K562 (cell line): Measurements from ENCODE around the gene TGDS. TPM values are rescaled to one million over a fixed set of nuclear protein-coding genes. Genes with fewer than 3 reads are reported as not detected.

Experiments used
- BACH1 ChIP-seq: fragments of 200-800 bp; sonication (Bioruptor generic); IDR thresholded peaks from 2 replicates; pipeline ENCODE4 v1.6.1; 2016; ENCODE audit warnings: missing genetic modification characterization, missing compliant biosample characterization
- BRD4 ChIP-seq: fragments of 200-600 bp; sonication (generic); IDR thresholded peaks from 2 replicates; pipeline ENCODE4 v1.6.1; 2017; ENCODE audit warnings: inconsistent platforms
- BRD9 ChIP-seq: fragments of 450-650 bp; IDR thresholded peaks from 2 replicates; pipeline ENCODE4 v1.6.1; 2018; ENCODE audit warnings: low read depth; ENCODE audit not compliant: partially characterized antibody
- EWSR1 ChIP-seq: fragments of 450-650 bp; IDR thresholded peaks from 2 replicates; pipeline ENCODE4 v1.6.1; 2018; ENCODE audit warnings: borderline replicate concordance, mild to moderate bottlenecking, low read depth, moderate library complexity; ENCODE audit not compliant: partially characterized antibody
- HDGF ChIP-seq: fragments of 450-650 bp; IDR thresholded peaks from 2 replicates; pipeline ENCODE4 v1.6.1; 2016
- KAT7 ChIP-seq: sonication (generic); formaldehyde crosslinking; IDR thresholded peaks from 2 replicates; pipeline ENCODE4 v1.8.0; 2022; ENCODE audit warnings: missing genetic modification reagents, mild to moderate bottlenecking, borderline replicate concordance
- MCM2 ChIP-seq: fragments of 450-650 bp; IDR thresholded peaks from 2 replicates; pipeline ENCODE4 v1.6.1; 2017; ENCODE audit warnings: low read depth, mild to moderate bottlenecking
- NFRKB ChIP-seq: fragments of 450-650 bp; IDR thresholded peaks from 2 replicates; pipeline ENCODE4 v1.6.1; 2016; ENCODE audit warnings: low read depth
- SAFB2 ChIP-seq: fragments of 200-400 bp; formaldehyde crosslinking; IDR thresholded peaks from 2 replicates; pipeline ENCODE4 v1.6.1; 2018; ENCODE audit warnings: borderline replicate concordance, low read length, low read depth, moderate library complexity; ENCODE audit not compliant: severe bottlenecking
- ZNF133 ChIP-seq: fragments of 250-450 bp; sonication (Bioruptor Pico); IDR thresholded peaks from 2 replicates; pipeline ENCODE4 v1.4.0; 2020; ENCODE audit warnings: mild to moderate bottlenecking
- ZNF282 ChIP-seq: sonication (generic); formaldehyde crosslinking; IDR thresholded peaks from 2 replicates; pipeline ENCODE4 v1.8.1; 2023; ENCODE audit warnings: missing genetic modification reagents
- ZNF766 ChIP-seq: fragments of 200-800 bp; sonication (Bioruptor generic); conservative IDR thresholded peaks from 2 replicates; pipeline ENCODE4 v1.6.1; 2016; ENCODE audit warnings: missing genetic modification characterization, missing compliant biosample characterization
- polyA plus RNA-seq, 8 experiments: library from polyadenylated mRNA; depleted of rRNA in 4 of 8; stranded (reverse) in 5 of 8; unstranded in 3 of 8; fragments of >200 nt; fragmentation: Nextera tagmentation in 2 of 8; fragmentation: Illumina TruSeq in 1 of 8; extraction: Ambion mirVana in 2 of 8; extraction: Trizol in 1 of 8; gene quantifications; 2 replicates each; pipeline versions ENCODE4 v1.2.1 to v1.2.3, GENCODE V29; 2011 to 2014; ENCODE audit warnings: inconsistent platforms in 1 of 8, missing spikeins in 1 of 8
- total RNA-seq, 7 experiments: library from RNA; depleted of rRNA in 6 of 7; stranded (reverse); fragments of >200 nt in 6 of 7; fragmentation: Illumina TruSeq in 2 of 7; extraction: Trizol in 2 of 7; gene quantifications; 2 replicates each; pipeline versions ENCODE4 v1.2.1 to v1.2.3, GENCODE V29; 2011 to 2021; ENCODE audit warnings: low replicate concordance in 1 of 7
- TF ChIP-seq, protein P1 (sequence below): fragments of 200-800 bp; sonication (Bioruptor generic); IDR thresholded peaks from 2 replicates; pipeline ENCODE4 v1.6.1; 2016; ENCODE audit warnings: missing genetic modification characterization, missing compliant biosample characterization
- TF ChIP-seq, protein P2 (sequence below): fragments of 450-650 bp; formaldehyde crosslinking; IDR thresholded peaks from 2 replicates; pipeline ENCODE4 v1.4.0; 2022; ENCODE audit warnings: mild to moderate bottlenecking, moderate library complexity
- TF ChIP-seq, protein P3 (sequence below), 2 experiments: fragments of 450-650 bp in 1 of 2; sonication (generic) in 1 of 2; formaldehyde crosslinking; conservative IDR thresholded peaks; 2 replicates each; pipeline versions ENCODE4 v1.4.0 to v1.8.1; 2020 to 2022; ENCODE audit warnings: mild to moderate bottlenecking in 1 of 2, missing genetic modification reagents in 1 of 2
- TF ChIP-seq, protein P4 (sequence below): fragments of 450-650 bp; IDR thresholded peaks from 2 replicates; pipeline ENCODE4 v1.6.1; 2016; ENCODE audit warnings: borderline replicate concordance

TGDS gene
- total and polyA plus RNA-seq, 9 of the 15 experiments (the other 6 are each of a cell fraction or from before 2014, with no cell fraction given) = 9.9 to 43.7 (median 21.4) TPM

DNA sequence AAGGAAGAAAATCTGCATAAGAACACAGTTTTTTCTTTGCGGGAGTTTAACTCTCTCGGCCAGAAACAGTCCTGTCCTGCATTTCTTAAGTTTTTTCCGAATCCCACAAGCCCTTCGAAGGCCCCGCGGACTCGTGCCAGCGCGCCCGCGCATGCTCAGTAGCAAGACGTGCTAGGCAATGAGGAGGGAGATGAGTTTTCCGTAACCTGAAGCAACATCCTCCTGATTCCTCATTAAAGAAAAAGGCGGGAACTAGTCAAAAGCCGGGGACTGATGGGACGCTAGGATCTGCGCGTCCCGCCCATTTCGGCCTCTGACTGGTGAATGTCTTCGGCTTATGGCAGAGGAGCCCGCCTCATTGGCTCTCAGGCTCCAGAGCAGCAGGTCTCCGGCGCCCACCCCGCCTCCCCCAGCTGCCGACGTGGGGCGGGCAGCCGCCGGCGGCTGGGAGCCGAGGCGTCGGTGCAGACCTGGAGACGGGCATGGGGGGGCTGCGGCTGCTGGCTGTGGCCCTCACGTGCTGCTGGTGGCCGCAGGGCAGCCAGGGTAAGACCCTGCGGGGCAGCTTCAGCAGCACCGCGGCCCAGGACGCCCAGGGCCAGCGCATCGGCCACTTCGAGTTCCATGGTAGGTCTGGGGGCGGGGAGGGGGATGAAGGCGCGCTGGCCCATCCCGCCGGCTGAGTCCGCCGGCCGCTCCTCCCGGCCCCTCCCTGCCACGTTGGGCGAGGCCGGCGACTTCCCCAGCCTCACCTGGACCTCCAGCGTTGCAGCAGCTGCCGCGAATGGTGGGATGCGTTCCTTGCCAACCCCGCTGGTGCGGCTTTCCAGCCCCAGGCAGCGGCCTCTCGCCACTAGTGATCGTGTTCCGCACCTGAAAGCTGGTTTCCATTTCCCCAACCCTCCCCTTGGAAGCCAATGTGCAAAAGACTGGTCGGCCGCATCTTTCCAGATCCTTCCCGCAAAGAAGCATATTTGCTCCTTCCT, 5.8 kb upstream of the TGDS start, which contains the start of gene GPR180 (continued):
- TF ChIP-seq, protein P1, sequence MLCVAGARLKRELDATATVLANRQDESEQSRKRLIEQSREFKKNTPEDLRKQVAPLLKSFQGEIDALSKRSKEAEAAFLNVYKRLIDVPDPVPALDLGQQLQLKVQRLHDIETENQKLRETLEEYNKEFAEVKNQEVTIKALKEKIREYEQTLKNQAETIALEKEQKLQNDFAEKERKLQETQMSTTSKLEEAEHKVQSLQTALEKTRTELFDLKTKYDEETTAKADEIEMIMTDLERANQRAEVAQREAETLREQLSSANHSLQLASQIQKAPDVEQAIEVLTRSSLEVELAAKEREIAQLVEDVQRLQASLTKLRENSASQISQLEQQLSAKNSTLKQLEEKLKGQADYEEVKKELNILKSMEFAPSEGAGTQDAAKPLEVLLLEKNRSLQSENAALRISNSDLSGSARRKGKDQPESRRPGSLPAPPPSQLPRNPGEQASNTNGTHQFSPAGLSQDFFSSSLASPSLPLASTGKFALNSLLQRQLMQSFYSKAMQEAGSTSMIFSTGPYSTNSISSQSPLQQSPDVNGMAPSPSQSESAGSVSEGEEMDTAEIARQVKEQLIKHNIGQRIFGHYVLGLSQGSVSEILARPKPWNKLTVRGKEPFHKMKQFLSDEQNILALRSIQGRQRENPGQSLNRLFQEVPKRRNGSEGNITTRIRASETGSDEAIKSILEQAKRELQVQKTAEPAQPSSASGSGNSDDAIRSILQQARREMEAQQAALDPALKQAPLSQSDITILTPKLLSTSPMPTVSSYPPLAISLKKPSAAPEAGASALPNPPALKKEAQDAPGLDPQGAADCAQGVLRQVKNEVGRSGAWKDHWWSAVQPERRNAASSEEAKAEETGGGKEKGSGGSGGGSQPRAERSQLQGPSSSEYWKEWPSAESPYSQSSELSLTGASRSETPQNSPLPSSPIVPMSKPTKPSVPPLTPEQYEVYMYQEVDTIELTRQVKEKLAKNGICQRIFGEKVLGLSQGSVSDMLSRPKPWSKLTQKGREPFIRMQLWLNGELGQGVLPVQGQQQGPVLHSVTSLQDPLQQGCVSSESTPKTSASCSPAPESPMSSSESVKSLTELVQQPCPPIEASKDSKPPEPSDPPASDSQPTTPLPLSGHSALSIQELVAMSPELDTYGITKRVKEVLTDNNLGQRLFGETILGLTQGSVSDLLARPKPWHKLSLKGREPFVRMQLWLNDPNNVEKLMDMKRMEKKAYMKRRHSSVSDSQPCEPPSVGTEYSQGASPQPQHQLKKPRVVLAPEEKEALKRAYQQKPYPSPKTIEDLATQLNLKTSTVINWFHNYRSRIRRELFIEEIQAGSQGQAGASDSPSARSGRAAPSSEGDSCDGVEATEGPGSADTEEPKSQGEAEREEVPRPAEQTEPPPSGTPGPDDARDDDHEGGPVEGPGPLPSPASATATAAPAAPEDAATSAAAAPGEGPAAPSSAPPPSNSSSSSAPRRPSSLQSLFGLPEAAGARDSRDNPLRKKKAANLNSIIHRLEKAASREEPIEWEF (CRISPR knock-in tag) = no peak
- TF ChIP-seq BRD9 (no peak), KAT7 (CRISPR knock-in tag) (no peak), HDGF (no peak), EWSR1 (no peak), NFRKB (no peak), ZNF766 (CRISPR knock-in tag) (no peak), BACH1 (tag) (no peak), BRD4 (no peak), ZNF282 (no peak), SAFB2 (no peak), ZNF133 (CRISPR knock-in tag) (no peak), MCM2 (no peak)
- TF ChIP-seq, protein P2, sequence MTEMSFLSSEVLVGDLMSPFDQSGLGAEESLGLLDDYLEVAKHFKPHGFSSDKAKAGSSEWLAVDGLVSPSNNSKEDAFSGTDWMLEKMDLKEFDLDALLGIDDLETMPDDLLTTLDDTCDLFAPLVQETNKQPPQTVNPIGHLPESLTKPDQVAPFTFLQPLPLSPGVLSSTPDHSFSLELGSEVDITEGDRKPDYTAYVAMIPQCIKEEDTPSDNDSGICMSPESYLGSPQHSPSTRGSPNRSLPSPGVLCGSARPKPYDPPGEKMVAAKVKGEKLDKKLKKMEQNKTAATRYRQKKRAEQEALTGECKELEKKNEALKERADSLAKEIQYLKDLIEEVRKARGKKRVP (CRISPR knock-in tag) = no peak
- TF ChIP-seq, protein P3, sequence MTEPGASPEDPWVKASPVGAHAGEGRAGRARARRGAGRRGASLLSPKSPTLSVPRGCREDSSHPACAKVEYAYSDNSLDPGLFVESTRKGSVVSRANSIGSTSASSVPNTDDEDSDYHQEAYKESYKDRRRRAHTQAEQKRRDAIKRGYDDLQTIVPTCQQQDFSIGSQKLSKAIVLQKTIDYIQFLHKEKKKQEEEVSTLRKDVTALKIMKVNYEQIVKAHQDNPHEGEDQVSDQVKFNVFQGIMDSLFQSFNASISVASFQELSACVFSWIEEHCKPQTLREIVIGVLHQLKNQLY (CRISPR knock-in tag; conservative IDR thresholded peaks at IDR 0.05) = no peak
- TF ChIP-seq, protein P4, sequence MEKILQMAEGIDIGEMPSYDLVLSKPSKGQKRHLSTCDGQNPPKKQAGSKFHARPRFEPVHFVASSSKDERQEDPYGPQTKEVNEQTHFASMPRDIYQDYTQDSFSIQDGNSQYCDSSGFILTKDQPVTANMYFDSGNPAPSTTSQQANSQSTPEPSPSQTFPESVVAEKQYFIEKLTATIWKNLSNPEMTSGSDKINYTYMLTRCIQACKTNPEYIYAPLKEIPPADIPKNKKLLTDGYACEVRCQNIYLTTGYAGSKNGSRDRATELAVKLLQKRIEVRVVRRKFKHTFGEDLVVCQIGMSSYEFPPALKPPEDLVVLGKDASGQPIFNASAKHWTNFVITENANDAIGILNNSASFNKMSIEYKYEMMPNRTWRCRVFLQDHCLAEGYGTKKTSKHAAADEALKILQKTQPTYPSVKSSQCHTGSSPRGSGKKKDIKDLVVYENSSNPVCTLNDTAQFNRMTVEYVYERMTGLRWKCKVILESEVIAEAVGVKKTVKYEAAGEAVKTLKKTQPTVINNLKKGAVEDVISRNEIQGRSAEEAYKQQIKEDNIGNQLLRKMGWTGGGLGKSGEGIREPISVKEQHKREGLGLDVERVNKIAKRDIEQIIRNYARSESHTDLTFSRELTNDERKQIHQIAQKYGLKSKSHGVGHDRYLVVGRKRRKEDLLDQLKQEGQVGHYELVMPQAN = no peak
